Measurements from ENCODE around the gene MAP3K2.

DNA sequence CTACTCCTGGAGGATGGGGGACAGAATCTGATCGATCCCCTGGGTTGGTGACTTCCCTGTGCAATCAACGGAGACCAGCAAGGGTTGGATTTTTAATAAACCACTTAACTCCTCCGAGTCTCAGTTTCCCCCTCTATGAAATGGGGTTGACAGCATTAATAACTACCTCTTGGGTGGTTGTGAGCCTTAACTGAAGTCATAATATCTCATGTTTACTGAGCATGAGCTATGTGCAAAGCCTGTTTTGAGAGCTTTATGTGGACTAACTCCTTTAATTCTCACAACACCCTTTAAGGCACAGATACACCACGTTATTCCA is 31.3 kb upstream of the MAP3K2 start:
- TF ChIP-seq CTCF (IDR thresholded peaks at IDR 0.05; ENCODE audit: low read length) (no peak), EZH2 (IDR thresholded peaks at IDR 0.05; ENCODE audit: borderline replicate concordance, low read length) (no peak)

All from OCI-LY1 (cell line).